ENCODE results near the gene P2RY1.
A peak's percentile ranks its signal among the peaks of the same experiment; 100 is the strongest.

Gene P2RY1

DNA sequence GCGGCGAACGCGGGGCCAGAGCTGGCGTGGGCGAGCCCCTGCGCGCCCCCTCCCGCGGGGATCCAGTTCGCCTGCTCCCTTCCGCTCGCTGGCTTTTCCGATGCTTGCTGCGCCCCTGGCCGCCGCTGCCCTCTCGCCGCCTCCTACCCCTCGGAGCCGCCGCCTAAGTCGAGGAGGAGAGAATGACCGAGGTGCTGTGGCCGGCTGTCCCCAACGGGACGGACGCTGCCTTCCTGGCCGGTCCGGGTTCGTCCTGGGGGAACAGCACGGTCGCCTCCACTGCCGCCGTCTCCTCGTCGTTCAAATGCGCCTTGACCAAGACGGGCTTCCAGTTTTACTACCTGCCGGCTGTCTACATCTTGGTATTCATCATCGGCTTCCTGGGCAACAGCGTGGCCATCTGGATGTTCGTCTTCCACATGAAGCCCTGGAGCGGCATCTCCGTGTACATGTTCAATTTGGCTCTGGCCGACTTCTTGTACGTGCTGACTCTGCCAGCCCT lies 721 bp downstream of the P2RY1 start:
- TF ChIP-seq, protein P1, sequence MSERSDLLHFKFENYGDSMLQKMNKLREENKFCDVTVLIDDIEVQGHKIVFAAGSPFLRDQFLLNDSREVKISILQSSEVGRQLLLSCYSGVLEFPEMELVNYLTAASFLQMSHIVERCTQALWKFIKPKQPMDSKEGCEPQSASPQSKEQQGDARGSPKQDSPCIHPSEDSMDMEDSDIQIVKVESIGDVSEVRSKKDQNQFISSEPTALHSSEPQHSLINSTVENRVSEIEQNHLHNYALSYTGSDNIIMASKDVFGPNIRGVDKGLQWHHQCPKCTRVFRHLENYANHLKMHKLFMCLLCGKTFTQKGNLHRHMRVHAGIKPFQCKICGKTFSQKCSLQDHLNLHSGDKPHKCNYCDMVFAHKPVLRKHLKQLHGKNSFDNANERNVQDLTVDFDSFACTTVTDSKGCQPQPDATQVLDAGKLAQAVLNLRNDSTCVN (tag by site-specific recombination; optimal IDR thresholded peaks at IDR 0.05): peak; percentile 41
- TF ChIP-seq ZFHX2 (tag by site-specific recombination; conservative IDR thresholded peaks at IDR 0.05) (peak; percentile 57), ZNF341 (tag by site-specific recombination; IDR thresholded peaks at IDR 0.05; ENCODE audit: low read depth) (peak; percentile 82), HOXC10 (CRISPR knock-in tag; IDR thresholded peaks at IDR 0.05) (0 out of 2 replicates have a peak, but pooled peaks have one; percentile 47), EGR2 (tag by site-specific recombination; IDR thresholded peaks at IDR 0.05; ENCODE audit: low read depth) (peak; percentile 27; the same call in 1 of the 2 replicates), ZNF544 (tag by site-specific recombination; IDR thresholded peaks at IDR 0.05) (no peak), ZNF37A (tag by site-specific recombination; IDR thresholded peaks at IDR 0.05) (no peak), BCL11A (tag by site-specific recombination; IDR thresholded peaks at IDR 0.05; ENCODE audit: low read depth) (no peak)
- TF ChIP-seq, protein P2, sequence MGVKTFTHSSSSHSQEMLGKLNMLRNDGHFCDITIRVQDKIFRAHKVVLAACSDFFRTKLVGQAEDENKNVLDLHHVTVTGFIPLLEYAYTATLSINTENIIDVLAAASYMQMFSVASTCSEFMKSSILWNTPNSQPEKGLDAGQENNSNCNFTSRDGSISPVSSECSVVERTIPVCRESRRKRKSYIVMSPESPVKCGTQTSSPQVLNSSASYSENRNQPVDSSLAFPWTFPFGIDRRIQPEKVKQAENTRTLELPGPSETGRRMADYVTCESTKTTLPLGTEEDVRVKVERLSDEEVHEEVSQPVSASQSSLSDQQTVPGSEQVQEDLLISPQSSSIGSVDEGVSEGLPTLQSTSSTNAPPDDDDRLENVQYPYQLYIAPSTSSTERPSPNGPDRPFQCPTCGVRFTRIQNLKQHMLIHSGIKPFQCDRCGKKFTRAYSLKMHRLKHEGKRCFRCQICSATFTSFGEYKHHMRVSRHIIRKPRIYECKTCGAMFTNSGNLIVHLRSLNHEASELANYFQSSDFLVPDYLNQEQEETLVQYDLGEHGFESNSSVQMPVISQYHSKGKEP (tag by site-specific recombination; IDR thresholded peaks at IDR 0.05): no peak
- TF ChIP-seq, protein P3, sequence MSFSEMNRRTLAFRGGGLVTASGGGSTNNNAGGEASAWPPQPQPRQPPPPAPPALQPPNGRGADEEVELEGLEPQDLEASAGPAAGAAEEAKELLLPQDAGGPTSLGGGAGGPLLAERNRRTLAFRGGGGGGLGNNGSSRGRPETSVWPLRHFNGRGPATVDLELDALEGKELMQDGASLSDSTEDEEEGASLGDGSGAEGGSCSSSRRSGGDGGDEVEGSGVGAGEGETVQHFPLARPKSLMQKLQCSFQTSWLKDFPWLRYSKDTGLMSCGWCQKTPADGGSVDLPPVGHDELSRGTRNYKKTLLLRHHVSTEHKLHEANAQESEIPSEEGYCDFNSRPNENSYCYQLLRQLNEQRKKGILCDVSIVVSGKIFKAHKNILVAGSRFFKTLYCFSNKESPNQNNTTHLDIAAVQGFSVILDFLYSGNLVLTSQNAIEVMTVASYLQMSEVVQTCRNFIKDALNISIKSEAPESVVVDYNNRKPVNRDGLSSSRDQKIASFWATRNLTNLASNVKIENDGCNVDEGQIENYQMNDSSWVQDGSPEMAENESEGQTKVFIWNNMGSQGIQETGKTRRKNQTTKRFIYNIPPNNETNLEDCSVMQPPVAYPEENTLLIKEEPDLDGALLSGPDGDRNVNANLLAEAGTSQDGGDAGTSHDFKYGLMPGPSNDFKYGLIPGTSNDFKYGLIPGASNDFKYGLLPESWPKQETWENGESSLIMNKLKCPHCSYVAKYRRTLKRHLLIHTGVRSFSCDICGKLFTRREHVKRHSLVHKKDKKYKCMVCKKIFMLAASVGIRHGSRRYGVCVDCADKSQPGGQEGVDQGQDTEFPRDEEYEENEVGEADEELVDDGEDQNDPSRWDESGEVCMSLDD (tag by site-specific recombination; IDR thresholded peaks at IDR 0.05): 0 out of 2 replicates have a peak, but pooled peaks have one; percentile 10
- Histone ChIP-seq H3K36me3 (ENCODE audit: control insufficient read depth in 2 of 2, insufficient read depth in 1 of 2, low read length in 2 of 2) (no peaks in the 10 kb centered on the region), H3K9me3 (ENCODE audit: control insufficient read depth, insufficient read depth, low read depth, low read length) (no peaks in the 10 kb centered on the region), H3K4me1 (ENCODE audit: control insufficient read depth, insufficient read depth, low read length) (no peaks in the 10 kb centered on the region; the same call in 1 of the 2 replicates), H3K27ac (ENCODE audit: extremely low read depth, low read depth, low read length) (peak overlapping the region; percentile 62; the same call in 1 of the 2 replicates), H3K4me3 (ENCODE audit: low read depth, low read length) (peak overlapping the region; percentile 74)
- CTCF ChIA-PET: interaction anchor here (1.1 kb wide), 1 partner anchor 11 kb away, joined by 3 read pairs; no protein-coding TSS in a partner anchor
- POLR2A ChIA-PET: no interaction called here

DNA sequence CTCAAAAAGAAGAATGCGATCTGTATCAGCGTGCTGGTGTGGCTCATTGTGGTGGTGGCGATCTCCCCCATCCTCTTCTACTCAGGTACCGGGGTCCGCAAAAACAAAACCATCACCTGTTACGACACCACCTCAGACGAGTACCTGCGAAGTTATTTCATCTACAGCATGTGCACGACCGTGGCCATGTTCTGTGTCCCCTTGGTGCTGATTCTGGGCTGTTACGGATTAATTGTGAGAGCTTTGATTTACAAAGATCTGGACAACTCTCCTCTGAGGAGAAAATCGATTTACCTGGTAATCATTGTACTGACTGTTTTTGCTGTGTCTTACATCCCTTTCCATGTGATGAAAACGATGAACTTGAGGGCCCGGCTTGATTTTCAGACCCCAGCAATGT lies 1.3 kb downstream of the P2RY1 start:
- H3K9me3 ChIP-seq (ENCODE audit: control insufficient read depth, insufficient read depth, low read depth, low read length): no peaks in the 10 kb centered on the region
- H3K4me1 ChIP-seq (ENCODE audit: control insufficient read depth, insufficient read depth, low read length): no peaks in the 10 kb centered on the region; the same call in 1 of the 2 replicates
- CTCF ChIA-PET: no interaction called here
- H3K36me3 ChIP-seq (ENCODE audit: control insufficient read depth in 2 of 2, insufficient read depth in 1 of 2, low read length in 2 of 2): no peaks in the 10 kb centered on the region
- H3K4me3 ChIP-seq (ENCODE audit: low read depth, low read length): peak overlapping the region; percentile 74
- no peak for TF ChIP-seq ZFP3 (tag by site-specific recombination; IDR thresholded peaks at IDR 0.05; ENCODE audit: low read depth)
- TF ChIP-seq, protein P4, sequence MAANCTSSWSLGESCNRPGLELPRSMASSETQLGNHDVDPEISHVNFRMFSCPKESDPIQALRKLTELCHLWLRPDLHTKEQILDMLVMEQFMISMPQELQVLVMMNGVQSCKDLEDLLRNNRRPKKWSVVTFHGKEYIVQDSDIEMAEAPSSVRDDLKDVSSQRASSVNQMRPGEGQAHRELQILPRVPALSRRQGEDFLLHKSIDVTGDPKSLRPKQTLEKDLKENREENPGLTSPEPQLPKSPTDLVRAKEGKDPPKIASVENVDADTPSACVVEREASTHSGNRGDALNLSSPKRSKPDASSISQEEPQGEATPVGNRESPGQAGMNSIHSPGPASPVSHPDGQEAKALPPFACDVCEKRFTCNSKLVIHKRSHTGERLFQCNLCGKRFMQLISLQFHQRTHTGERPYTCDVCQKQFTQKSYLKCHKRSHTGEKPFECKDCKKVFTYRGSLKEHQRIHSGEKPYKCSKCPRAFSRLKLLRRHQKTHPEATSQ (tag by site-specific recombination; IDR thresholded peaks at IDR 0.05): no peak
- TF ChIP-seq ZNF600 (tag by site-specific recombination; IDR thresholded peaks at IDR 0.05): peak; percentile 55; the same call in 1 of the 2 replicates
- TF ChIP-seq, protein P5, sequence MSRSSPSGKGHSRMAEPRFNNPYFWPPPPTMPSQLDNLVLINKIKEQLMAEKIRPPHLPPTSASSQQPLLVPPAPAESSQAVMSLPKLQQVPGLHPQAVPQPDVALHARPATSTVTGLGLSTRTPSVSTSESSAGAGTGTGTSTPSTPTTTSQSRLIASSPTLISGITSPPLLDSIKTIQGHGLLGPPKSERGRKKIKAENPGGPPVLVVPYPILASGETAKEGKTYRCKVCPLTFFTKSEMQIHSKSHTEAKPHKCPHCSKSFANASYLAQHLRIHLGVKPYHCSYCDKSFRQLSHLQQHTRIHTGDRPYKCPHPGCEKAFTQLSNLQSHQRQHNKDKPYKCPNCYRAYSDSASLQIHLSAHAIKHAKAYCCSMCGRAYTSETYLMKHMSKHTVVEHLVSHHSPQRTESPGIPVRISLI (tag by site-specific recombination; IDR thresholded peaks at IDR 0.05): no peak
- POLR2A ChIA-PET: no interaction called here
- no peak overlapping the region for H3K27ac ChIP-seq (ENCODE audit: extremely low read depth, low read depth, low read length)
